Uterus (tissue), 2 donors: ENCODE results near the gene LGALS4.

Source experiments
- POLR2A ChIP-seq, 2 donors: fragments of 450-650 bp; IDR thresholded peaks; one replicate each; pipeline ENCODE4 v1.6.1; 2016; ENCODE audit warnings: antibody characterized with exemption in 2 of 2, mild to moderate bottlenecking in 1 of 2, moderate library complexity in 1 of 2
- TF ChIP-seq, protein P1 (sequence below), 4 experiments: fragments of 200-600 bp in 2 of 4; fragments of 450-650 bp in 2 of 4; sonication (generic) in 2 of 4; IDR thresholded peaks; one replicate each; pipeline ENCODE4 v1.5.1; 2016 to 2019; ENCODE audit warnings: antibody characterized with exemption in 4 of 4, mild to moderate bottlenecking in 2 of 4, moderate library complexity in 1 of 4

DNA sequence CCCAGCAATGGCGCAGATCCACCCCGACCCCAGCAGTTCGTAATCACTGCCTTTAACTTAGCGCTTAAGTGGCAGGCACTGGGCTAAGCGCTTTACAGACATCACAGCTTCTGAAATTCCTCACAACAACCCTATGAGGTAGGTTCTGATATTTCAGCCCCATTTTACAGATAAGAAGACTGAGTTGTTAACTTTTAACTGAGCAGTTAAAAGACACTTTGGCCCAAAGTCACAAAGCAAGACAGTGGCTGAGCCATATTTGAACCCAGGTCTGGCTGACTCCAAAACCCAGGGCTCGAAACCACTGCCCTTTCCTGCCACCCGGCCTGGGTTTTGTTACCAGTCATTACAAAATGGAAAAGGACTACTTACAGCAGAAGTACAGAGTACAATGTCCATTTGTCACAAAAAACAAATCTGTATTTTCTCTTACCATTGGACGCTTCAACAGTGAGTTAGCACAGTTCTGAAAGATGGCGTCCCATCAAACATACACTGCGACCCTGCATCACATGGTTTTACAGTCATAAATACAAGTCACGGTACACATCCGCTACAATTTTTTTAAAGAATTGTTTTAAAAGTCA lies 28.5 kb upstream of the LGALS4 start:
- TF ChIP-seq, protein P1, sequence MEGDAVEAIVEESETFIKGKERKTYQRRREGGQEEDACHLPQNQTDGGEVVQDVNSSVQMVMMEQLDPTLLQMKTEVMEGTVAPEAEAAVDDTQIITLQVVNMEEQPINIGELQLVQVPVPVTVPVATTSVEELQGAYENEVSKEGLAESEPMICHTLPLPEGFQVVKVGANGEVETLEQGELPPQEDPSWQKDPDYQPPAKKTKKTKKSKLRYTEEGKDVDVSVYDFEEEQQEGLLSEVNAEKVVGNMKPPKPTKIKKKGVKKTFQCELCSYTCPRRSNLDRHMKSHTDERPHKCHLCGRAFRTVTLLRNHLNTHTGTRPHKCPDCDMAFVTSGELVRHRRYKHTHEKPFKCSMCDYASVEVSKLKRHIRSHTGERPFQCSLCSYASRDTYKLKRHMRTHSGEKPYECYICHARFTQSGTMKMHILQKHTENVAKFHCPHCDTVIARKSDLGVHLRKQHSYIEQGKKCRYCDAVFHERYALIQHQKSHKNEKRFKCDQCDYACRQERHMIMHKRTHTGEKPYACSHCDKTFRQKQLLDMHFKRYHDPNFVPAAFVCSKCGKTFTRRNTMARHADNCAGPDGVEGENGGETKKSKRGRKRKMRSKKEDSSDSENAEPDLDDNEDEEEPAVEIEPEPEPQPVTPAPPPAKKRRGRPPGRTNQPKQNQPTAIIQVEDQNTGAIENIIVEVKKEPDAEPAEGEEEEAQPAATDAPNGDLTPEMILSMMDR (IDR thresholded peaks at IDR 0.05) = no peak
- no peak for TF ChIP-seq POLR2A (IDR thresholded peaks at IDR 0.05)
